GM12865 (cell line): Measurements from ENCODE around the gene AOPEP.

Source experiments
- DNase-seq: peaks from one replicate; pipeline ENCODE4 v3.0.0; 2010; ENCODE audit warnings: low read depth
- H3K4me3 ChIP-seq: 2 replicates; pipeline ENCODE4 v1.5.1; 2011; ENCODE audit warnings: mild to moderate bottlenecking, low read depth, low read length, control low read depth
- TF ChIP-seq, protein P1 (sequence below): IDR thresholded peaks from 2 replicates; pipeline ENCODE4 v1.5.1; 2011; ENCODE audit warnings: low read length, control low read depth, low read depth, inconsistent platforms; ENCODE audit not compliant: insufficient read depth; ENCODE audit errors: missing control alignments

The AOPEP gene

DNA sequence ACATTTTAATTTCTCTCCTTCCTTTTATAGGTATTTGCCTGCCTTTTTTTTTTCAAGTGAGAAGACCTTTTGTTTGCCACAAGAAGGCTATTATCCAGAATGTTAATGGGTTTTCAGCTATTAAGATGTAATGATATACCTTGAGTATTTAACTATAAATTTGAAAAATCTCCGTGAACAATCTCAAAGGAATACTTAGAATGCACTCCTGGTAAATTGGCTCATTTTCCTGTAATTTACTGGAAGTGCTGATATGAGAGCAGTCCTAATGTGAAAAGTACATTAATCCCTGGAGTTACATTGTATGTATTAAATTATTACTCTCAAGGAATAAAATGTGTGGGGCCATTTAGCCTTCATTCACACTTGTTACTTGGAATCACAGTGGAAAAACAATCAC lies 32.4 kb downstream of the AOPEP start:
- TF ChIP-seq, protein P1, sequence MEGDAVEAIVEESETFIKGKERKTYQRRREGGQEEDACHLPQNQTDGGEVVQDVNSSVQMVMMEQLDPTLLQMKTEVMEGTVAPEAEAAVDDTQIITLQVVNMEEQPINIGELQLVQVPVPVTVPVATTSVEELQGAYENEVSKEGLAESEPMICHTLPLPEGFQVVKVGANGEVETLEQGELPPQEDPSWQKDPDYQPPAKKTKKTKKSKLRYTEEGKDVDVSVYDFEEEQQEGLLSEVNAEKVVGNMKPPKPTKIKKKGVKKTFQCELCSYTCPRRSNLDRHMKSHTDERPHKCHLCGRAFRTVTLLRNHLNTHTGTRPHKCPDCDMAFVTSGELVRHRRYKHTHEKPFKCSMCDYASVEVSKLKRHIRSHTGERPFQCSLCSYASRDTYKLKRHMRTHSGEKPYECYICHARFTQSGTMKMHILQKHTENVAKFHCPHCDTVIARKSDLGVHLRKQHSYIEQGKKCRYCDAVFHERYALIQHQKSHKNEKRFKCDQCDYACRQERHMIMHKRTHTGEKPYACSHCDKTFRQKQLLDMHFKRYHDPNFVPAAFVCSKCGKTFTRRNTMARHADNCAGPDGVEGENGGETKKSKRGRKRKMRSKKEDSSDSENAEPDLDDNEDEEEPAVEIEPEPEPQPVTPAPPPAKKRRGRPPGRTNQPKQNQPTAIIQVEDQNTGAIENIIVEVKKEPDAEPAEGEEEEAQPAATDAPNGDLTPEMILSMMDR: no peak
- no peak for DNase-seq
- no peak overlapping the region for H3K4me3 ChIP-seq

DNA sequence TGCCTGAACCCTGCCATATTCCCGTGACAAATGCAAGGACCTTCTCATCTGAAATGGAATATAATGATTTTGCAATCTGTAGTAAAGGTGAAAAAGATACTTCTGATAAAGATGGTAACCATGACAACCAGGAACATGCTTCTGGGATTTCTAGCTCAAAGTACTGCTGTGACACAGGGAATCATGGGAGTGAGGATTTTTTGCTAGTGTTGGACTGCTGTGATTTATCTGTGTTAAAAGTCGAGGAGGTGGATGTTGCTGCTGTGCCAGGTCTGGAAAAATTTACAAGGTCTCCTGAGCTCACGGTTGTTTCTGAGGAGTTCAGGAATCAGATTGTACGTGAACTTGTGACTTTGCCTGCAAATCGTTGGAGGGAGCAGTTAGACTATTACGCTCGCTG lies 33.5 kb downstream of the AOPEP start:
- TF ChIP-seq, protein P1: no peak
- no peak for DNase-seq
- H3K4me3 ChIP-seq: no peak overlapping the region

DNA sequence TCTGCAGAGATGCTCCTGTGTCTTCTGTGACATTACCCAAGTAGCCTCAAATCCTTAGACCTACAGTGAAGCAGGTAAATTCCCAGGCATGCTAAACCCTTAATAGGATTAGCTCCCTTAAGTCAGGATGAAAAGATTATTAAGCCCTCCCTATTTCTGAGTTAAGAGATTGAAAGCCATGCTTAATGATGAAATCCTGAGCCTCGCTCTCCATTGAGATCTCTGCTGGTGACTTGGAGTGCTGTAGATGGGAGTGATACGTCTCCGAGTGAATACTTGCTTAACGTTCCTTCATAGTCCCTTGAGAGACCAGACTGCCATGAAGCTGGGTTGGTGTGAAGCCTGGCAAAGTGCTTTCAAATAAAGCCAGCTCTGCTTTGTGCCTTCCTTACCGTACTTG lies 34.2 kb downstream of the AOPEP start:
- DNase-seq: no peak
- TF ChIP-seq, protein P1: no peak
- no peak overlapping the region for H3K4me3 ChIP-seq

DNA sequence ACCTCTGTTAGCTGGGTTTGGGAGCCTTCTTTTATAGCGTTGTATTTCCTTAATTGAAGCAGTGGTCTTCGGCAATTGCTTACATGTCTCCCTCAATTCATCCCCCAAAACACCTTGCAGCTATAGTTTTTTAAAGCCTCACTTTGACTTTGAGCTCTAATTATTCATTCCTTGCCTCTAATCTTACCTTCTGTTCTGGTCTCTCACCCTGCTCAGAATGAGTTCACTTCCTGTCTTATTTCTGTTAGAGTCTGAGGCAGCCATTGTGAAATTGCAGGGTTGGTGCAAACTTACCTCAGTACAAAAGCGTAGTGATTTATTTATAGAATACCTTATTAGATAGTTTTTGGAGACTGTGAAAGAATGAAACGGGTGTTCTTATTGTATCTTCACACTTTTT lies 35.0 kb downstream of the AOPEP start:
- DNase-seq: peak; percentile 41
- TF ChIP-seq, protein P1: no peak
- no peak overlapping the region for H3K4me3 ChIP-seq

DNA sequence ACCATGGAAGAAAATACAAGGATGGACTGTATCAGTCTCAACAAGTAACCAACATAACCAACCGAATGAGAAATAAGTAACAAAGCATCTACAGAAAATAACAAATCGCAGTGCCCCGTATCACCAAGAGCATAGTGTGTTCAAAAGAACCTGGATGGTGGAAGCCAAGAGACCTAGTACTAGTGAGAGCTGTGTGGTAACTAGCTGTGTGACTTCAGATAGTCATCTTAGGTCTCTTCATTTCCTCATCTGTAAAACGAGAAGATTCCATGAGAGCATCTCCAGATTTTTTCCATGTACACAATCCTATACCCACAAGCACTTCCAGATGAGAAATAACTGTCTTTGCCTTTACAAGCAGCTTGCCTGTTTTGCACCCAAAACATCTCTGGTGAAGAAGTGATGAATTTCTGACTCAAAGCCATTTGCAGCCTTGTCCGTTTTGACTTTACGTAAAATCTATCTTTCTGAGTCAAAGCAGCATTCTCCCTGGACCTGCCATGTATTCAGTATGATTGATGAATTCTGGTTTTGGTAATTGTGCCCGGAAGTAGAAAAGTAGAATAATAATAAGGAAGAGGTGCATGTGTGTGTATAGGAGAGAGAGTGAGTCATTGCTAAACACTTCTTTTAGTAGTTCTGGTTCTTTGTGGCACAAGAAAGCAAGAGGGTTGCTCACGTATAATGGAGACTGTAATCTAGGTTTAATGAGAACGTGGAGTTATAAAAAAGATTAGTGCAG lies 41.0 kb downstream of the AOPEP start:
- peak; percentile 55 for DNase-seq
- TF ChIP-seq, protein P1: no peak
- H3K4me3 ChIP-seq: no peak overlapping the region

DNA sequence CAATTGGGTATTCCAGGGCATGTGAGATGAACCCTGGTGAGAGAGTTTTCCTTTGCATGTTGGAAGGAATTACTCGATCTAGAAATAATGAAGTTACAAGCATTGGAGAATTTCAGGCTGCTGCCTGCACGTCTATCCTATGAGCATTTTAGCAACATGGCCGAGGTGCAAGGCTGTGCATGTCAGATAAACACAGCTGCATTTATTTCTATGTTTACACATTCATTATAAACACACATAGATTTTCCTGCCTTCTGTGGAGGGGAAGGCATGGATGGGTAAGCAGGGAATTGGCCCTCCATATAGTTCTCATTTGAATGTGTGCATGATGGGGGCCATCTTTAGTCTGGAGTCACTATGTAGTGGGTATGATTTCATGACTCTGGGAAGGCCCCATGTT lies 42.3 kb downstream of the AOPEP start:
- TF ChIP-seq, protein P1: no peak
- H3K4me3 ChIP-seq: no peak overlapping the region
- DNase-seq: no peak

DNA sequence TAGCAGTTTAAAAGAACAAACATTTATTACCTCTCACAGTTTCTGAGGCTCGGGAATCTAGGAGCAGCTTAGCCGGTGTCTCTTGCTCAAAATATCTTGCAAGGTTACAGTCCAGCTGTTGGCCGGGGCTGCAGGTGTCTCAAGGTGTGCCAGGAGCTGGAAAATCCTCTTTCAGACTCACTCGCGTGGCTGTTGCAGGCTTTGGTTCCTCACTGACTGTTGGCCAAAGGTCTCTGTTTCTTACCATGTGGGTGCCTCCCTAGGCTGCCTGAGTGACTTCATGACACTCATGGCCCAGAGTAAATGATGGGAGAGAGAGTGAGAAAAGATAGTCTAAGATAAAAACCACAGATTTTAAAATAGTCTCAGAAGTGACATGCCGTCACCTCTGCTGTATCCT lies 43.8 kb downstream of the AOPEP start:
- no peak for DNase-seq
- TF ChIP-seq, protein P1: no peak
- no peak overlapping the region for H3K4me3 ChIP-seq
